Hepatocyte (in vitro differentiated cells): ENCODE data around the gene LEUTX.

Experiments used
- CTCF ChIP-seq: fragments of 200-600 bp; sonication (generic); IDR thresholded peaks from 2 replicates; pipeline ENCODE4 v1.5.1; 2016; ENCODE audit warnings: antibody characterized with exemption, mild to moderate bottlenecking; ENCODE audit not compliant: poor library complexity
- EZH2 ChIP-seq: fragments of 200-600 bp; sonication (generic); IDR thresholded peaks from 2 replicates; pipeline ENCODE4 v1.6.1; 2016; ENCODE audit warnings: antibody characterized with exemption, mild to moderate bottlenecking, borderline replicate concordance
- EZH2phosphoT487 ChIP-seq: fragments of 200-600 bp; sonication (generic); IDR thresholded peaks from one replicate; pipeline ENCODE4 v1.6.1; 2018; ENCODE audit warnings: antibody characterized with exemption, mild to moderate bottlenecking, low read depth, moderate library complexity; ENCODE audit not compliant: unreplicated experiment, severe bottlenecking

GRCh38 chr19:39737351-39737750 is 41.3 kb upstream of the LEUTX start:
- TF ChIP-seq CTCF: no peak
- no peak for TF ChIP-seq EZH2
- TF ChIP-seq EZH2phosphoT487: no peak
